ENCODE results near the gene DGLUCY. TPM values are rescaled to one million over a fixed set of nuclear protein-coding genes. Genes with fewer than 3 reads are reported as not detected.
A peak's percentile ranks its signal among the peaks of the same experiment; 100 is the strongest.
"Not testable (repeated sequence)": the region's sequence is repeated elsewhere in the genome, so short reads cannot be mapped to it uniquely, and the experiment has no call there.

The DGLUCY gene
- total and polyA plus RNA-seq, 7 experiments from 2014 or later, result 31.1 to 108 (median 87.8) TPM

DNA sequence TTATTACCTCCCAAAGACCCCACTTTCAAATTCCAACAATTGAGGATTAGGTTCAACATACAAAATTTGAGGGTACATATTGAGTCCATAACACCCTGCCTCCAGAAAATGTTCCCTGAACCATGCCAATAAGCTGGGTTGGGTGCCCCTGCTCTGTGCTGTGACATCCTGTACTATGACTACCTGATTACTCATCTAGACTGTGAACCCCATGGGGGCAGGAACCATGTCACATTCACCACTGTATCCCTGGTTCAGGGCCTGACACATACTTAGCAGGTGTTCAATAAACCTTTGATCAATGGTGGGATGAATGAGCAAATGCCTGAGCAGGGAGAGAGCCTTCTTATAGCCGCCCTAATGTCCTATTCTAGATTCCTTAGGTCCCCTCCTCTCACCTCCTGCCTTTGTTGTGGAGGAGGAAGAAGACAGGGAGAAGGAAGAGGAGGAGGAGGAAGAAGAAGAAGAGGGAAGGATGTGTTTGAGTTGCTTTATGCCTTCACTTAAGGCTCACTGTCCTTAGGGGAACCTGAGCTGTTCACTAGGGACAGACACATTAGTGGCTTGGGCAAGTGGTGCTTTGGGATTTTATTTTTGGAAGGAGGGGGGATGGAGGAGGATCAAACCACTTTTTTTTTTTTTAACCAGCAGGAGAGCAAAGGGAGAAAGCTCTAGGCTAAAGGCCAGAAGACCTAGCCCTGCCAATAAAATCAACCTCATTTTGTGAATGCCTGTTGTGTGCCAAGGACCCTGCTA is 109.3 kb downstream of the DGLUCY start:
- DNase-seq, result no peak
- intact Hi-C loops (cut with micrococcal nuclease), result no loop called here
- Mint-ChIP-seq H3K4me3 (peak overlapping the region in 1 of 10 donors; percentile 10), H3K27ac (peak overlapping the region in 7 of 9 donors; percentile 2 to 74 (median 19)), H3K27me3 (no peaks in the 10 kb centered on the region), H3K4me1 (peaks cover 39 to 82% (median 79%) of the 10 kb centered on the region in 7 donors), H3K9me3 (peaks cover 0 to 18% (median 0%) of the 10 kb centered on the region in 11 donors), H3K36me3 (peaks cover 0 to 72% (median 16%) of the 10 kb centered on the region in 5 donors)
- H3K27ac ChIP-seq (ENCODE audit: low read depth, low read length), result no peak overlapping the region
- H3K36me3 ChIP-seq (ENCODE audit: control insufficient read depth in 2 of 3, insufficient read depth in 3 of 3, low read length in 3 of 3), result peaks cover 0 to 6% (median 0%) of the 10 kb centered on the region in 3 experiments
- no peak overlapping the region for H3K4me3 ChIP-seq (ENCODE audit: low read length)
- no peak for ATAC-seq
- H3K9me3 ChIP-seq (ENCODE audit: control insufficient read depth in 2 of 3, low read length in 3 of 3), result no peaks in the 10 kb centered on the region
- no peaks in the 10 kb centered on the region for H3K27me3 ChIP-seq (ENCODE audit: control insufficient read depth in 2 of 2, insufficient read depth in 2 of 2, low read length in 2 of 2)
- ChIA-PET CTCF (interaction anchor here (0.7 to 1.5 kb wide), 3 partner anchors 26 to 320 kb away, joined by 3 to 6 read pairs (median 3); no protein-coding TSS in a partner anchor), POLR2A (interaction anchor here (0.6 kb wide), 1 partner anchor 16 kb away, joined by 8 read pairs; no protein-coding TSS in a partner anchor)
- peaks cover 41 to 44% of the 10 kb centered on the region in 2 donors for H3K4me1 ChIP-seq (ENCODE audit: control insufficient read depth in 2 of 2, insufficient read depth in 2 of 2, low read length in 2 of 2)

DNA sequence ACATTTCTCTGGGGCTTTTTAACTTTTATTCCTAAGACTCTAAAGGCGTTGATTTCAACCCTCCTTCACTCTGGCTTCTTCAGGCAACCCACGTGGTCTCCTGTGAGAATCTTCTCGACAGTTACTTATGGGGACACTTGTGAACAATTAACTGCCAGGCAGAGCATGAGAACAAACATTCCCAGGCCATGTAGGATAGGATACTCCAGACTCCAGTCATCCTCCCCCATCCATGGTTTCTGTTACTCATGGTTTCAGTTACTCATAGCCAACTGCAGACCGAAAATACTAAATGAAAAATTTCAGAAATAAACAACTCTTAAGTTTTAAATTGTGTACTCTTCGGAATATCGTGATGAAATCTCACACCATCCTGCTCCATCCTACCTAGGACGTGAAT is 111.2 kb downstream of the DGLUCY start:
- POLR2A ChIA-PET, result no interaction called here
- Mint-ChIP-seq H3K9me3 (peaks cover 0 to 18% (median 0%) of the 10 kb centered on the region in 11 donors), H3K27me3 (no peaks in the 10 kb centered on the region), H3K4me1 (peaks cover 55 to 97% (median 91%) of the 10 kb centered on the region in 7 donors), H3K27ac (peak overlapping the region in 1 of 9 donors; percentile 98), H3K4me3 (peak overlapping the region in 2 of 10 donors; percentile 82 to 87), H3K36me3 (peaks cover 0 to 68% (median 14%) of the 10 kb centered on the region in 5 donors)
- ATAC-seq (no peak), DNase-seq (no peak)
- H3K27ac ChIP-seq (ENCODE audit: low read depth, low read length), result no peak overlapping the region
- H3K4me3 ChIP-seq (ENCODE audit: low read length), result no peak overlapping the region
- H3K27me3 ChIP-seq (ENCODE audit: control insufficient read depth in 2 of 2, insufficient read depth in 2 of 2, low read length in 2 of 2), result no peaks in the 10 kb centered on the region
- H3K4me1 ChIP-seq (ENCODE audit: control insufficient read depth in 2 of 2, insufficient read depth in 2 of 2, low read length in 2 of 2), result peaks cover 59 to 62% of the 10 kb centered on the region in 2 donors
- intact Hi-C loops (cut with micrococcal nuclease), result no loop called here
- CTCF ChIA-PET, result no interaction called here
- H3K36me3 ChIP-seq (ENCODE audit: control insufficient read depth in 2 of 3, insufficient read depth in 3 of 3, low read length in 3 of 3), result peaks cover 0 to 4% (median 0%) of the 10 kb centered on the region in 3 experiments
- H3K9me3 ChIP-seq (ENCODE audit: control insufficient read depth in 2 of 3, low read length in 3 of 3), result no peaks in the 10 kb centered on the region

DNA sequence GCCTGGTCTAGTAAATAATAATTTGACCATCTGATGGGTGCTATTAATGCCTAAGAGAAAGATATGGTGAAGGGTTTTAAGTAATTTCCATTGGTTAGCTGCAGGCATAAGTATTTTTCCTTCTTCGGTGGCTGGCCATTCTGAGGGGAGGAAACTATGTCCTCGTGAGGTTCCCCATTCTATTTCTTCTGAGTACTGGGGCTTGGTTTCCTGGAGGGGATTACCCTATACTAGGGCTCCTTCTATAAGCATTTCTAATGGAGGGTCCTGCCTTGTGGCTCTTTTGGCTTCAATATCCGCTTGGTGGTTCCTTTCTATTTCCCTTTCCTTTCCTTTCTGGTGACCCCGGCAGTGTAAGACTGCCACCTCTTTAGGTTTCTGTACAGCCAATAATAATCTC is 112.5 kb downstream of the DGLUCY start:
- H3K27ac ChIP-seq (ENCODE audit: low read depth, low read length); H3K9me3 ChIP-seq (ENCODE audit: control insufficient read depth in 2 of 3, low read length in 3 of 3): not testable (repeated sequence)
- CTCF ChIA-PET, result interaction anchor here (1.0 to 1.9 kb wide), 2 partner anchors 49 to 59 kb away, joined by 3 to 7 read pairs; no protein-coding TSS in a partner anchor

DNA sequence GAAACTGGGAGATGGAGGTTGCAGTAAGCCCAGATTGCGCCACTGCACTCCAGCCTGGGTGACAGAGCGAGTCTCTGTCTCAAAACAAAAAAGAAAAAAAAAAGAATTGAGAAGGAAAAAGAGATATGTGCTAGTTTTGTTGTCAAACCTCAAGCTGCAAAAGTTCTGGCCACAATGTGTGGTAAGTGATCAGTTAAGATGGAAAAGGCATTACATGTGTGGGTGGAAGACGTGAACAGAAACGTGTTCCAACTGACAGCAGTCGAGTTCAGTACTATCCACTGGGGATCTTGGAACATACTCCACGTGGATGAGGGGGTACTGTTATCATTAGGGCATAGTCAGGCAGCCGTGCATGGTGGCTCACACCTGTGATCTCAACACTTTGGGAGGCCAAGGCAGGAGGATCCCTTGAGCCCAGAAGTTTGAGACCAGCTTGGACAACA is 113.3 kb downstream of the DGLUCY start:
- Mint-ChIP-seq H3K9me3 (peaks cover 0 to 18% (median 2%) of the 10 kb centered on the region in 11 donors), H3K27me3 (no peaks in the 10 kb centered on the region), H3K4me1 (peaks cover 69 to 99% (median 94%) of the 10 kb centered on the region in 7 donors), H3K4me3 (peak overlapping the region; percentile 26 to 87 (median 70)), H3K27ac (peak overlapping the region in 5 of 9 donors; percentile 6 to 98 (median 72)), H3K36me3 (peaks cover 0 to 71% (median 16%) of the 10 kb centered on the region in 5 donors)
- H3K36me3 ChIP-seq (ENCODE audit: control insufficient read depth in 2 of 3, insufficient read depth in 3 of 3, low read length in 3 of 3), result peaks cover 0 to 3% (median 0%) of the 10 kb centered on the region in 3 experiments
- CTCF ChIA-PET, result interaction anchor here (0.7 to 1.9 kb wide), 5 partner anchors 15 to 188 kb away, joined by 3 to 7 read pairs (median 4); no protein-coding TSS in a partner anchor
- no peak for ATAC-seq
- H3K27ac ChIP-seq (ENCODE audit: low read depth, low read length), result no peak overlapping the region
- DNase-seq, result peak in 1 of 9 donors; percentile 38
- no peak overlapping the region for H3K4me3 ChIP-seq (ENCODE audit: low read length)
- POLR2A ChIA-PET, result interaction anchor here (1.0 to 5.5 kb wide), 5 partner anchors 17 to 59 kb away, joined by 3 to 103 read pairs (median 7); partner anchors contain the start of gene GPR68
- H3K4me1 ChIP-seq (ENCODE audit: control insufficient read depth in 2 of 2, insufficient read depth in 2 of 2, low read length in 2 of 2), result peaks cover 81 to 82% of the 10 kb centered on the region in 2 donors
- H3K27me3 ChIP-seq (ENCODE audit: control insufficient read depth in 2 of 2, insufficient read depth in 2 of 2, low read length in 2 of 2), result no peaks in the 10 kb centered on the region
- no peaks in the 10 kb centered on the region for H3K9me3 ChIP-seq (ENCODE audit: control insufficient read depth in 2 of 3, low read length in 3 of 3)
- intact Hi-C loops (cut with micrococcal nuclease), result no loop called here

More for the DNA sequence above, 112.5 kb downstream of the DGLUCY start:
- H3K36me3 ChIP-seq (ENCODE audit: control insufficient read depth in 2 of 3, insufficient read depth in 3 of 3, low read length in 3 of 3); H3K4me3 ChIP-seq (ENCODE audit: low read length); H3K27me3 Mint-ChIP-seq; intact Hi-C loops (cut with micrococcal nuclease); H3K27me3 ChIP-seq (ENCODE audit: control insufficient read depth in 2 of 2, insufficient read depth in 2 of 2, low read length in 2 of 2); ATAC-seq; DNase-seq: not testable (repeated sequence)
- Mint-ChIP-seq H3K4me1 (peaks cover 66 to 99% (median 93%) of the 10 kb centered on the region in 7 donors), H3K4me3 (peak overlapping the region; percentile 15 to 87 (median 42)), H3K36me3 (peaks cover 0 to 71% (median 20%) of the 10 kb centered on the region in 5 donors), H3K9me3 (peaks cover 0 to 20% (median 2%) of the 10 kb centered on the region in 11 donors), H3K27ac (peak overlapping the region in 7 of 9 donors; percentile 16 to 98 (median 49))
- peaks cover 73 to 75% of the 10 kb centered on the region in 2 donors for H3K4me1 ChIP-seq (ENCODE audit: control insufficient read depth in 2 of 2, insufficient read depth in 2 of 2, low read length in 2 of 2)
- POLR2A ChIA-PET, result interaction anchor here (1.0 to 5.5 kb wide), 5 partner anchors 18 to 60 kb away, joined by 3 to 103 read pairs (median 7); partner anchors contain the start of gene GPR68

DNA sequence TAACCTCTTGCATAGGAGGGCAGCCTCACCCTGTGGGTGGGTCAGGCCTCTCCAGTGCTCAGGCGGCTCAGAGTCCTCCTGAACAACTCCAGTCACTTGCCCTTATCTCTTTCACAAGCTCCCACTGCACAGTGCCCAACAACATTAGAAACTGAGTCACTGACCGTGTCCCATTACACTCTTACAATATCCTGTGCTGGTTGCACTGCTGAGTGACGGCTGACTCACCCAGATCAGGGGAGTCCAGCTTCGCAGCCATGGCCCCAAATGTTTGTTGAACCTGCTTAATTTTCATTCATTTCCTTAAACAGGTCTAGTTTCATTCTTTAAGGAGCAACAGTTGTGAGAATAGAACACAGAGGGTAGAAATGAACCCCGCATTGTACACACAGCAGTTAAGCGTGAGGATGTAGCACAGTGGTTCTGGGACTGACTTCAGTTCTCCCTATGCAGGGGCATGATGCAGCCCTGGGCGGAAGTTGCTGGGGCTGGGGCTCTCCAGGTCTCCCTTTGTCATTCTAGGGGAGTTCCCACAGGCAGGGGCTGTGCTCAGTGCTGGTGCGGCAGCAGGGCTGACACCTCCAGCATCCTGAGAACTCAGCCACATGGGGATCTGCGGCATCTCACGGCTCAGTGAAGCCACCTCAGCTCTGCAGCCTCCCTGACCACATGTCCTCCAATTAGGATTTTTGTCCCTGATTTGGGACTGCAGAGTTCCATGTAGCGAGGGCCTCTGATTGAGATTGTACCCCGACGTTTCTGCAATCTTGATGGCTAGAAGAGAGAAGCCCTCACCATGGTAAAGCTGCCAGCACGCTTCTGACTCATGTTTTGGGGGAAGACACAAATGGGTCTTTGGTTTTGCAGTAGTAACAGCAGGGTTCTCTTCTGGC is 114.5 kb downstream of the DGLUCY start:
- Mint-ChIP-seq H3K36me3 (peaks cover 0 to 69% (median 16%) of the 10 kb centered on the region in 5 donors), H3K27ac (peak overlapping the region; percentile 9 to 98 (median 88))

More for the DNA sequence above, 114.5 kb downstream of the DGLUCY start:
- CTCF ChIA-PET, result interaction anchor here (1.5 to 1.9 kb wide), 2 partner anchors 13 to 51 kb away, joined by 4 to 7 read pairs; no protein-coding TSS in a partner anchor
- Histone ChIP-seq H3K4me1 (ENCODE audit: control insufficient read depth in 2 of 2, insufficient read depth in 2 of 2, low read length in 2 of 2) (peaks cover 89 to 92% of the 10 kb centered on the region in 2 donors), H3K27ac (ENCODE audit: low read depth, low read length) (peak overlapping the region; percentile 57), H3K9me3 (ENCODE audit: control insufficient read depth in 2 of 3, low read length in 3 of 3) (no peaks in the 10 kb centered on the region), H3K27me3 (ENCODE audit: control insufficient read depth in 2 of 2, insufficient read depth in 2 of 2, low read length in 2 of 2) (no peaks in the 10 kb centered on the region), H3K36me3 (ENCODE audit: control insufficient read depth in 2 of 3, insufficient read depth in 3 of 3, low read length in 3 of 3) (no peaks in the 10 kb centered on the region), H3K4me3 (ENCODE audit: low read length) (peak overlapping the region; percentile 34)
- H3K4me3 Mint-ChIP-seq, result peak overlapping the region; percentile 48 to 87 (median 73)
- DNase-seq, result peak; percentile 42 to 86 (median 60)
- peak; percentile 89 for ATAC-seq
- POLR2A ChIA-PET, result interaction anchor here (0.7 to 5.5 kb wide), 8 partner anchors 9 to 114 kb away, joined by 3 to 103 read pairs (median 4); partner anchors contain the start of gene GPR68
- intact Hi-C loops (cut with micrococcal nuclease), result loop anchor here (1.0 to 2.0 kb wide), 11 partner anchors 15 to 188 kb away; partner anchors contain the start of genes CCDC88C (in 1 of the 2) and RPS6KA5 (in 1 of the 2)
- H3K9me3 Mint-ChIP-seq, result peaks cover 0 to 16% (median 2%) of the 10 kb centered on the region in 11 donors
- no peaks in the 10 kb centered on the region for H3K27me3 Mint-ChIP-seq
- peaks cover 69 to 99% (median 93%) of the 10 kb centered on the region in 7 donors for H3K4me1 Mint-ChIP-seq

Data from naive thymus-derived CD4-positive, alpha-beta T cell (primary cell).